Lower leg skin (tissue), 4 donors: Measurements from ENCODE around the gene LGALS9. TPM values are rescaled to one million over a fixed set of nuclear protein-coding genes. Genes with fewer than 3 reads are reported as not detected.

Experiments
- total RNA-seq, 4 donors: library from RNA; depleted of rRNA; stranded (reverse); fragments of >200 nt; gene quantifications; one replicate each; pipeline ENCODE4 v1.1.0, GENCODE V29; 2016

LGALS9 gene
- total RNA-seq, 4 donors from 2014 or later, result 3.4 to 15.5 (median 9.5) TPM

Other genes starting within 250 kb of the LGALS9 start
- gene KSR1, start 174.7 kb upstream of the LGALS9 start, total RNA-seq, result 10 to 100 TPM; 26.0 to 37.5 (median 35.0) TPM
- 1 to 10 TPM in 1 of 4 donors, under 1 TPM in 2, not detected in 1; 0.57 to 1.1 (median 0.59) TPM for gene NOS2, start 169.3 kb downstream of the LGALS9 start, total RNA-seq